ENCODE results near the gene DDI2.

GRCh38 chr1:15707239-15707925, 90.1 kb downstream of the DDI2 start:
- TF ChIP-seq POLR2A (IDR thresholded peaks at IDR 0.05) (no peak), CTCF (IDR thresholded peaks at IDR 0.05) (no peak)

Data from body of pancreas (tissue), 4 donors.